Epithelial cell of proximal tubule (primary cell): ENCODE data around the gene PHF2. TPM values are rescaled to one million over a fixed set of nuclear protein-coding genes. Genes with fewer than 3 reads are reported as not detected.

ENCODE experiments used
- DNase-seq: peaks from one replicate; pipeline ENCODE4 v3.0.0-alpha.2; 2011; ENCODE audit warnings: low read depth
- H3K4me3 ChIP-seq: 2 replicates; pipeline ENCODE4 v1.5.1; 2011; ENCODE audit warnings: low read depth, mild to moderate bottlenecking, low read length
- total RNA-seq: library from RNA; depleted of rRNA; stranded (reverse); fragments of >200 nt; gene quantifications from 2 replicates; pipeline ENCODE4 v1.2.3, GENCODE V29; 2015
- TF ChIP-seq, protein P1 (sequence below): conservative IDR thresholded peaks from 2 replicates; pipeline ENCODE4 v1.5.1; 2012; ENCODE audit warnings: low read depth, mild to moderate bottlenecking, low read length

Gene PHF2
- total RNA-seq, 1 donor from 2014 or later, result 11.4 TPM

DNA sequence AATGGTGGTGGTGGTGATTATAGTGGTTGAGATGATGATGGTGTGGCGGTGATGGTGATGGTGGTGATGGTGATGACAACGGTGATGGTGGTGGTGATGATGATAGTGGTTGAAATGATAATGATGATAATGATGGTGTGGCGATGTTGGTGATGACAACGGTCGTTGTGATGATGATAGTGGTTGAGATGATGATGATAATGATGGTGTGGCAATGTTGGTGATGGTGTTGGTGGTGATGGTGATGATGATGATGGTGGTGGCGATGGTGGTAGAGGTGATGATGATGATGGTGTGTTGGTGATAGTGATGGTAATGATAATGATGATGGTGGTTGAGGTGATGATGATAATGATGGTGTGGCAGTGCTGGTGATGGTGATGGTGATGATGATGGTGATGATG is 48.0 kb downstream of the PHF2 start:
- TF ChIP-seq, protein P1, sequence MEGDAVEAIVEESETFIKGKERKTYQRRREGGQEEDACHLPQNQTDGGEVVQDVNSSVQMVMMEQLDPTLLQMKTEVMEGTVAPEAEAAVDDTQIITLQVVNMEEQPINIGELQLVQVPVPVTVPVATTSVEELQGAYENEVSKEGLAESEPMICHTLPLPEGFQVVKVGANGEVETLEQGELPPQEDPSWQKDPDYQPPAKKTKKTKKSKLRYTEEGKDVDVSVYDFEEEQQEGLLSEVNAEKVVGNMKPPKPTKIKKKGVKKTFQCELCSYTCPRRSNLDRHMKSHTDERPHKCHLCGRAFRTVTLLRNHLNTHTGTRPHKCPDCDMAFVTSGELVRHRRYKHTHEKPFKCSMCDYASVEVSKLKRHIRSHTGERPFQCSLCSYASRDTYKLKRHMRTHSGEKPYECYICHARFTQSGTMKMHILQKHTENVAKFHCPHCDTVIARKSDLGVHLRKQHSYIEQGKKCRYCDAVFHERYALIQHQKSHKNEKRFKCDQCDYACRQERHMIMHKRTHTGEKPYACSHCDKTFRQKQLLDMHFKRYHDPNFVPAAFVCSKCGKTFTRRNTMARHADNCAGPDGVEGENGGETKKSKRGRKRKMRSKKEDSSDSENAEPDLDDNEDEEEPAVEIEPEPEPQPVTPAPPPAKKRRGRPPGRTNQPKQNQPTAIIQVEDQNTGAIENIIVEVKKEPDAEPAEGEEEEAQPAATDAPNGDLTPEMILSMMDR, result no peak
- no peak for DNase-seq
- no peak overlapping the region for H3K4me3 ChIP-seq

GRCh38 chr9:93624977-93625376 is 48.6 kb downstream of the PHF2 start:
- H3K4me3 ChIP-seq, result no peak overlapping the region
- no peak for DNase-seq
- TF ChIP-seq, protein P1, result no peak

- H3K4me3 ChIP-seq, result no peak overlapping the region
- no peak for DNase-seq
- TF ChIP-seq, protein P1, result no peak
Observed at GRCh38 chr9:93629920-93630319, 53.5 kb downstream of the PHF2 start.

- TF ChIP-seq, protein P1, result no peak
- no peak overlapping the region for H3K4me3 ChIP-seq
- no peak for DNase-seq
Observed at GRCh38 chr9:93630806-93631411, 54.5 kb downstream of the PHF2 start.

DNA sequence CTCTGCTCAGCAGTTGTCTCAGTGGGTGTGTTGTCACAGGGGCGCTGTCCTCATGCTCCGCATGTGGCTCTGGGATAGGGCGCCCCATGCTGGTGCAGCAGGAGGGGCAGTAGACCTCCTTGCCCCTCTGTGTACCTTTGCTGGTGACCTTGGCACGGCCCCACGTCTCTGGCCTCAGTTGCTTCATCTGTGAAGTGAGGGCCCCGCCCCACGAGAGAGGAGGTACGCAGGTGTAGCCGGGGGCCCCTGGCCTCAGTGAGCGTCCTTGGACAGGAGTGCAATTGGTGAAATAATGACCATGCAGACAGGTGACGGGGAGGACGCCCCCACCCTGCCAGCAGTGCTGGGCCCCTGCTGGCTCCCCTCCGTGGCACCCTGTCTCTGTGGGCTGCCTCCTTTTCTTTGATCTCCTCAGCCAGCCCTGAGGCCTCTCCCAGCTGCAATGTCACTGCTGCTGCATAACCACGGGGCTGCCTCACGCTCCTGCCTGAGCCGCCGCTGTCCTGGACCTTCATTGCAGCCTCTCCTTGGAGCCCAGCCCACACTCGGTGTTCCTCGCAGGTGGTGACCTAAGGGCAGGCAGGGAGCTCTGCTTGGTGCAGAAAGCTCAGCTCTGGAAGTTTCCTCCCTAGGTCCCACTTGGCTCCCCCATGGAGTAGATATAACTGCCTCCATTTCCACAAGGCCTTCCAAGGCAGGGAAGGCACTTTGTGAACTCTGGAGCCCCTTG is 57.3 kb downstream of the PHF2 start:
- no peak overlapping the region for H3K4me3 ChIP-seq
- no peak for DNase-seq
- TF ChIP-seq, protein P1, result no peak

GRCh38 chr9:93634311-93635185 is 58.2 kb downstream of the PHF2 start:
- TF ChIP-seq, protein P1, result no peak
- H3K4me3 ChIP-seq, result no peak overlapping the region
- DNase-seq, result no peak
